Measurements from ENCODE around the gene TEK.

- TF ChIP-seq EZH2phosphoT487 (IDR thresholded peaks at IDR 0.05; ENCODE audit: borderline replicate concordance, low read length), result no peak
- no peak for TF ChIP-seq CTCF (IDR thresholded peaks at IDR 0.05; ENCODE audit: low read depth, low read length, poor library complexity, severe bottlenecking)
Measured at GRCh38 chr9:27195191-27195590, 86.2 kb downstream of the TEK start.

All from DOHH2 (cell line).